Activated T-helper 2 cell treated with anti-CD3 and anti-CD28 coated beads, Interferon-gamma antibody, Interleukin-2, Interleukin-4, amounts not matched to agents 10 μg/mL and 5 μg/mL and 100 μg/mL, durations not matched to agents 14 hours and 24 hours and 36 hours (primary cell): ENCODE results near the gene C1orf226. TPM values are rescaled to one million over a fixed set of nuclear protein-coding genes. Genes with fewer than 3 reads are reported as not detected.

Experiments used
- DNase-seq: peaks from one replicate; pipeline ENCODE4 v3.0.0; 2021; ENCODE audit warnings: low spot score
- H3K27ac Mint-ChIP-seq: one replicate; pipeline ENCODE4 v1.8.0; 2021; ENCODE audit warnings: mixed read lengths
- H3K27me3 Mint-ChIP-seq: one replicate; pipeline ENCODE4 v1.8.0; 2021; ENCODE audit warnings: low read depth, mixed read lengths
- H3K36me3 Mint-ChIP-seq: one replicate; pipeline ENCODE4 v1.8.0; 2021; ENCODE audit warnings: low read depth, mixed read lengths
- H3K4me1 Mint-ChIP-seq: one replicate; pipeline ENCODE4 v1.8.0; 2021; ENCODE audit warnings: low read depth, mixed read lengths
- H3K4me3 Mint-ChIP-seq: one replicate; pipeline ENCODE4 v1.8.0; 2021; ENCODE audit warnings: low read depth, mild to moderate bottlenecking, moderate library complexity, mixed read lengths
- H3K9me3 Mint-ChIP-seq: one replicate; pipeline ENCODE4 v1.8.0; 2021; ENCODE audit warnings: mixed read lengths
- intact Hi-C: fragments of 100-400 bp; cut with micrococcal nuclease; formaldehyde crosslinking; loops from one replicate; pipeline ENCODE4 v1.15.1; 2023
- total RNA-seq: library from RNA; stranded (reverse); gene quantifications from 2 replicates; pipeline ENCODE4 v1.2.3, GENCODE V29; 2022

The C1orf226 gene
- total RNA-seq, 1 donor from 2014 or later: 0.07 TPM

DNA sequence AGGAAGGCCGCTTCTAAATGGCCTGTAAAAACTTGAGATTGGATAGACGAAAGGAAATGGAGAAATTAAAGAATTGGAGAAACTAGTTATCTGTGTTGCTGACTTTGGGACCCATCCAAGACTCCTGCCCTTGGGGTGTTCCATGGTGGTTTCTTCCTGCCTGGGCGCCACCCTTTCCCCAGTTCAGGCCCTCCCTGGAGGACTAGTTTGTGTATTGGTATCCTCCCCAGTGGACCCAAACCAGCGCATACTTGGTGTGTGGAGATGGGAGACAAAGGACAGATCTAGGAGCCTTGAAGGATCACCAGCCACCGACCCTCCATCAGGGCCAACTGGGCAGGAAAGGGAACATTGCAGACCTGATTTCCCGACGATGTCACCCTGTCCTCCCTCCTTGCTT is 12.0 kb upstream of the C1orf226 start:
- H3K4me3 Mint-ChIP-seq: no peak overlapping the region
- H3K4me1 Mint-ChIP-seq: no peaks in the 10 kb centered on the region
- H3K9me3 Mint-ChIP-seq: no peaks in the 10 kb centered on the region
- H3K27me3 Mint-ChIP-seq: no peaks in the 10 kb centered on the region
- H3K27ac Mint-ChIP-seq: no peak overlapping the region
- DNase-seq: no peak
- H3K36me3 Mint-ChIP-seq: no peaks in the 10 kb centered on the region
- intact Hi-C loops: no loop called here

DNA sequence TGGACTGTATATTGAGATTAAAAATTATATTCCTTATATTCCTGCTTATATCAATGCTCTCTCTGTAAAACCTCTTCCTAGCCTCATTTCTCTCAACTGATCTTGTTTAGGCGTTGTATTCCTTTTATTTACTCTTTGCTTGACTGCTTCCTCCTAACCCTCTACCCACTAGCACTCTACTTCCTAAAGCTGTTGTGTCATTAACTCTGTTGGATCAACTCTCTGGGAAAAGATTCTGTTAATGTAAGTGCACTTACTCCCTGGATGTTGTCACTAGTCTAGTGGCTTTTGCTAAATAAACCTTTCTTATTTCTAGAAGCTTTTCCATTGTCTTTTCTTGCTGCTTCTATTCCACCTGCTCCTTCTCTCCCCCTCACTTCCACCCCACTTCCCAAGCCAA is 11.4 kb upstream of the C1orf226 start:
- H3K36me3 Mint-ChIP-seq: no peaks in the 10 kb centered on the region
- H3K9me3 Mint-ChIP-seq: no peaks in the 10 kb centered on the region
- H3K4me3 Mint-ChIP-seq: no peak overlapping the region
- intact Hi-C loops: no loop called here
- DNase-seq: no peak
- H3K27ac Mint-ChIP-seq: no peak overlapping the region
- no peaks in the 10 kb centered on the region for H3K27me3 Mint-ChIP-seq
- no peaks in the 10 kb centered on the region for H3K4me1 Mint-ChIP-seq

DNA sequence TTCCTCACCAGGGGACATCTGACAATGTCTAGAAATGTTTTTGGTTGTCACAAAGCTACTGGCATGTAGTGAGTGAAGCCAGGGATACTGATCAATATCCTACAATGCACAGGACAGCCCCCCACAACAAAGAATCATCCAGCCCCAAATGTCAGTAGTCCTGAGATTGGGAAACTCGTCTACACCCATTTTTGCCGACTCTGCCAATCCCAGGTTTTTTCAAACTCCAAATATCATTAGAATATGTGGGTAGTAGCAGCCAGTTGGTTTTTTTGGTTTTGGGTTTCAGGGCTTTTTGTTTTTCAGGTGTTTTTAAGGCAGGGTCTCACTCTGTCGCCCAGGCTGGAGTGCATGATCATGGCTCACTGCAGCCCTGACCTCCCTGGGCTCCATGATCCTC is 10.8 kb upstream of the C1orf226 start:
- Mint-ChIP-seq H3K27me3 (no peaks in the 10 kb centered on the region), H3K4me3 (no peak overlapping the region), H3K36me3 (no peaks in the 10 kb centered on the region), H3K9me3 (no peaks in the 10 kb centered on the region), H3K27ac (no peak overlapping the region), H3K4me1 (no peaks in the 10 kb centered on the region)
- DNase-seq: no peak
- intact Hi-C loops: no loop called here

DNA sequence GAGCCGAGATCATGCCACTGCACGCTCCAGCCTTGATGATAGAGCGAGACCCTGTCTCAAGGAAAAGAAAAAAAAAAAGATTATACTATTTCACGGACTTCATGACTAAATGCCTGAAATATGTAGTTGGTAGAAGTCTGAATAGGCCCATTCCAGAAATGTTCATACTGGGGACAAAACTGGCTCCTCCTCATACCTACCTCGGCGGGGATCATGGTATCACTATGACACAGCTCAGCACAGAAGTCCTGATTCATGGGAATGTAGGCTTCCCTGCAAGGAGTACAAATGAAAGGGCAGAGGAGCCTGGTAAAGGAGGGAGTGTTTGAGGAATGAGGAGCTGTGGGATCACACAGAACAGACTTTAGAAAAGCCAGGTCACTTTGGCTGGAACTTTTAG is 9.9 kb upstream of the C1orf226 start:
- Mint-ChIP-seq H3K27me3 (no peaks in the 10 kb centered on the region), H3K27ac (no peak overlapping the region), H3K4me1 (no peaks in the 10 kb centered on the region), H3K9me3 (no peaks in the 10 kb centered on the region), H3K36me3 (no peaks in the 10 kb centered on the region), H3K4me3 (no peak overlapping the region)
- intact Hi-C loops: no loop called here
- no peak for DNase-seq

DNA sequence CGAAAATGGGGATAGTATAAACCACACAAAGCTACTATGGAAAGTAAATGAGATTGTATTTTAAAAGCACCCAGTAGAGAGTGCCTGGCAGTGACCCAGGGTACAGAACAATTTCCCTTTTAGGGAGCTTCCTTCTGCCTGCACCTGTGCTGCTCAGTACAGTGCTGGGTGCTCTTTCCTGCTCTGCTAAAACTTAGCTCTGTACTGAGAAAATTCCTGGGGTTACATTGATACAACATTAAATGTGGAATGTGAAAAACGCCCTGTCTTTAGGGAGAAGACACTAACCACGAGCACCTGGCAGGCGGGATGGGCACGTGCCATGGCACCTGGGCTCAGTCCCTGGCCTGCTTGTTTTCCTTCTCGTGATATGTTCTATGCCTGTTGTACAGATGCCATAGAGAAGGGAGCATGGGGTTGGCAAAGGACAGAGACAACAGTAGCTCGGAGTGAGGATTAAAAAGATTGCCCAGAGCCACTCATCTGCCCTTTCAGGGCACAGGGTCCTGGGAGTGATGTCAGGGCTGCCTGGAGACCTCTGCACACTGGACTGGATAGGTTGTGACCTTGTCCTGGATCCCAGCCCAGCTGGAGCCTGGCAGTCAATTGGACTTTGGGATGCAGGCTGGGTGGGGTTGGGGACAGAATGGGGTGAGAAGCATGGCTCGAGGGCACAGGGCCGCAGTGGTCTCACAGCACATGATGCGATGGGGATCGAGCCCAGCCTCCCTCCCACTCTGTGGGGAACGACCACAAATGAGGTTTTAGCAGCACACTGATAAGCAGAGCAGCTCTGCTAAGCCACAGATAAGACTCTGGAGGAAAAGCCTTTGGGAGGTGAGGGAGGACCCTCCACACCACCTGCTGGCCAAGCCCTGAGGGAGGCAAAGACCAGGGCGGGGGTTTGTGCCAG is 9.1 kb upstream of the C1orf226 start:
- Mint-ChIP-seq H3K4me3 (no peak overlapping the region), H3K4me1 (no peaks in the 10 kb centered on the region), H3K27me3 (no peaks in the 10 kb centered on the region)

DNA sequence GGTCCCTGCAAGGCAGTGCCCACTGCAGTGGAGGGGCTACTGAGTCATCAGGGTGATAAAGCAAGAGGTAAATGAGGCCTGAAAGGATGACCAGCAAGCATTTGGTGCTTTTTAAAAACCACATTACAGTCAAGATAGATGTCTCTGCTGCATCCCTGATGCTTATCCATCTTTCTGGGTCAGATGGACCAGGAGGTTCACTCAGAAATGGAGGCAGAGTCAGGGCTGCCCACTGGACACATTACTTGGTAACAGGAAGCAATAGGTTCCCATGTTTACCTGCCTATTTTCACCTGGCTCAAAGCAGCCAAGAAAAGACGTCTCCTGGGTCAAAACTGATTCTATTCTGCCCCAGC is 8.5 kb upstream of the C1orf226 start:
- DNase-seq: no peak
- Mint-ChIP-seq H3K4me3 (no peak overlapping the region), H3K4me1 (no peaks in the 10 kb centered on the region), H3K36me3 (no peaks in the 10 kb centered on the region), H3K27ac (no peak overlapping the region), H3K27me3 (no peaks in the 10 kb centered on the region), H3K9me3 (no peaks in the 10 kb centered on the region)
- intact Hi-C loops: no loop called here

More for the DNA sequence above, 9.1 kb upstream of the C1orf226 start:
- Mint-ChIP-seq H3K36me3 (no peaks in the 10 kb centered on the region), H3K9me3 (no peaks in the 10 kb centered on the region), H3K27ac (no peak overlapping the region)
- no peak for DNase-seq
- intact Hi-C loops: no loop called here

DNA sequence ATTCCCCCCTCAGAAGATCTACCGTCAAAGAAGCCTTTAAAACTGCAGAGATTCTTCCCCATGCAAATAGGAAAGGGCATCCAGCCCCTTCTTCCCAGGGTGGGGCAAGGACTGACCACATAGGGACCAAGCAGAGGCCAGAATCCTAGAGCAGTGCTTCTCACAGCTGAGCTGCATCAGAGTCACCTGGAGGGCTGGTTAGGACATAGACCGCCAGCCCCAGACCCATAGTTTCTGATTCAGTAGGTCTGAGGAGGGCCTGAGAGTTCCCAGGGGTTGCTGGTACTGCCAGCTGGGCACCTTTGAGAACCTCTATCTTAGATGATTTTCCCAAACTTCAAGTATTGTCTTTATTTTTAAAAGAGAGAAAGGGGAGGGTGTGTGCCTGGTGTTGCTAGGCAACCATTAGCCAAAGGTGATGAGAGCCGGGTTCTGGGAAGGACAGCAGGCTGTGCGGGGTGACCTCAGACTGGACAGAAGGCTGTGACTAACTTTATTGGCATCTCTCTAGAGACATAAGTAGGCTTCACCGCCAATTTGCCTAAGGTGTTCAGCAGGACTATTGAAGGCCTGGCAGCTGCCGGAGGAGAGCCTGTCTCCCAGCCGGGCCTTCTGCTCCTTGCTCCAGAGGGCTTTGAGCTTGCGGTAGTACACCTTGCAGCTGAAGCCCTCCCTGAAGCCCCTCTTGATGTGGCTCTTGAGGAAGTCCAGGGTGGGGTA is 7.8 kb upstream of the C1orf226 start:
- no peak for DNase-seq
- Mint-ChIP-seq H3K27ac (no peak overlapping the region), H3K36me3 (no peaks in the 10 kb centered on the region), H3K4me1 (no peaks in the 10 kb centered on the region), H3K27me3 (no peaks in the 10 kb centered on the region), H3K9me3 (no peaks in the 10 kb centered on the region), H3K4me3 (no peak overlapping the region)
- intact Hi-C loops: no loop called here

GRCh38 chr1:162374406-162374805 is 7.1 kb upstream of the C1orf226 start:
- H3K27me3 Mint-ChIP-seq: no peaks in the 10 kb centered on the region
- no peak overlapping the region for H3K27ac Mint-ChIP-seq
- H3K4me3 Mint-ChIP-seq: no peak overlapping the region
- DNase-seq: no peak
- H3K36me3 Mint-ChIP-seq: no peaks in the 10 kb centered on the region
- no peaks in the 10 kb centered on the region for H3K9me3 Mint-ChIP-seq
- no peaks in the 10 kb centered on the region for H3K4me1 Mint-ChIP-seq
- intact Hi-C loops: no loop called here

DNA sequence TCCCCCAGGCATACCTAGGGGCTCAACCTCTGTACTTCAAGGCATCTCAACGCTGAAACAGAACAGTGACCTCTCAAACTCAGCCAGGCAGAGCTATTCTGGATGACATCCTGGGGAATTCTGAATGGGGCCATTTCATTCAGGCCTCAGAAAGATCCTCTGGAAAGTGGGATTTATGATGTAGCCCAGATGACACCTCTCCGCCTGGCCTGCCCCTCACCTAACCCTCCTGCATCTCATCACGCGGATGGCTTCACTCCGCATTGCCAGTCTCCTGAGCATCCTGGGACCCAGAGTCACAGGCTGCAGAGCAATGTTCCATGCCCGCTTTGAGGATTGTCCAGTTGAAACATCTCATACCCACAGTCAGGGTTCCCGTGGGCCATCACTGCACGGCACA is 6.1 kb upstream of the C1orf226 start:
- Mint-ChIP-seq H3K27me3 (peaks cover 2% of the 10 kb centered on the region), H3K4me1 (no peaks in the 10 kb centered on the region)

GRCh38 chr1:162376691-162377090 is 4.8 kb upstream of the C1orf226 start, which contains the start of gene SPATA46:
TSS of gene SPATA46 (minus strand) at chr1:162376854. CDS start at chr1:162376790, 64 bp downstream.
- Mint-ChIP-seq H3K4me1 (no peaks in the 10 kb centered on the region), H3K27ac (no peak within 1 kb of the TSS), H3K9me3 (no peaks in the 10 kb centered on the region), H3K36me3 (no peaks in the 10 kb centered on the region), H3K27me3 (peaks cover 2% of the 10 kb centered on the region), H3K4me3 (no peak within 1 kb of the TSS)
- DNase-seq: no peak
- intact Hi-C loops: no loop called here

More for the DNA sequence above, 6.1 kb upstream of the C1orf226 start:
- Mint-ChIP-seq H3K27ac (no peak overlapping the region), H3K36me3 (no peaks in the 10 kb centered on the region), H3K9me3 (no peaks in the 10 kb centered on the region), H3K4me3 (no peak overlapping the region)
- intact Hi-C loops: no loop called here
- DNase-seq: no peak

DNA sequence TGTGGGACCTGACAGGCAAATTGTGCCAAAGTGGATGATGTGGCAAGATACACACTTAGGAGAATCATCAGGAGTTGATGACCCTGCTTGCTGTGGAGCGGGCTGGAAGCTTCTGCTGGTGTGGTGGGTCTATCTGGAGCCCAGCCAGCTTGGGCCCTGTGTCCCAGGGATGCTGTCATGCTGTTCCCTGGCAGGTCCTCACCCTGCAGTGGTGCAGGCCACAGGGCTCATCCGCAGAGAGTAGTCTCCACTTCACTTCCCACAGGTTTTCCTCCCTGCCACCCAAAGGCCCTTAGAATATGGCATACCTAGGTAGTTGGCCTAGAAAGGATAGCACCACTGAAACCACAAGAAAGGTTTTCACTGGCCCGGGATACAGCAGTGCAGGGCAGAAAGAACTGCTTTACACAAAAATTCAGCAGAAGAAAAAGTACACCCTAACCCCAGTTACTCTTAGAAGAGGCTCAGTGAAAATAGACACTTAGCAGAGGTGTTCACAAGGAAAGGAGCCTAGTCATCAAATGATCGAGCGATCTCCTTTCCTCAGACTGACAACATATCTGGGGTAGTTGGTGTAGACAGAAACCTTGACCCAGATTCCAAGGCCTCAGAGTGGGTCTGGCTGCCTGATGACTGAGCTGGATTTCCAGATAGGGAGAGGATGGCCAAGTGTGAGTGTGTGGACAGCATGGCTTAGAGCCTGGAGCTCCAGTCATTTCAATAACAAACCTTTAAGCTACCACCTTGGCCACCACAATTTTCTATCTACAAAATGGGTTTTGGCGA is 1.3 kb upstream of the C1orf226 start:
- H3K27me3 Mint-ChIP-seq: peaks cover 2% of the 10 kb centered on the region
- H3K9me3 Mint-ChIP-seq: no peaks in the 10 kb centered on the region
- intact Hi-C loops: no loop called here
- no peak for DNase-seq
- H3K4me3 Mint-ChIP-seq: no peak overlapping the region
- H3K27ac Mint-ChIP-seq: no peak overlapping the region
- no peaks in the 10 kb centered on the region for H3K36me3 Mint-ChIP-seq
- no peaks in the 10 kb centered on the region for H3K4me1 Mint-ChIP-seq

DNA sequence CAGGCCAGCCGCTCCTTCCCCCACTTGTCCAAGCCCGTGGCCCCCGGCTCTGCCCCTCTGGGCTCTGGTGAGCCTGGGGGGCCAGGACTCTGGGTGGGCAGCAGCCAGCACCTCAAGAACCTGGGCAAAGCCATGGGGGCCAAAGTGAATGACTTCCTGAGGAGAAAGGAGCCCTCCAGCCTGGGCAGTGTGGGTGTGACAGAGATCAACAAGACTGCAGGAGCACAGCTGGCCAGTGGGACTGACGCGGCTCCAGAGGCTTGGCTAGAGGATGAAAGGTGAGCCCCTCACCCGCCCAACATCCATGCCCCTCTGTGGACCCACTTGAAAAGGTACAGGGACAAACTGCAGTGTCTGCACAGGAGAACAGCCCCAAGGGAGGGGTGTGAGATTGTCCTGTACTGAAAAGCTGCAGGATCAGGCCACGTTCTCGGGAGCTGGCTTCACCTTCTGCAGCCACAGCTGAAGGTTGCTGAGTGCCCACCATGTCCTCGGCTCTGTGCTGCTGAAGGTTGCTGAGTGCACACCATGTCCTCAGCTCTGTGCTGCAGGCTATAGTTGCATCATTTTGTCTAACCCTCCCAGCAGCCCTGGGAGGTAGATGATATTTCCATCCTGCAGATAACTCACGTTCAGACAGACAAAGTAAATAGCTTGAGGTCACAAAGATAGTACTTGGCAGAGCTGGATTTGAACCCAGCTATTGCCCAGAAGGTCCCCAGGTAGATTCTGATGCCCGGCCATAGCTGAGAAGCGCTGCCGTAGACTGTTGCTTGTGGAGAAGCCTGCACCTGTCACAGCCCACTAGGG is 618 bp downstream of the C1orf226 start:
- no peaks in the 10 kb centered on the region for H3K4me1 Mint-ChIP-seq
- DNase-seq: no peak
- H3K9me3 Mint-ChIP-seq: no peaks in the 10 kb centered on the region
- no peaks in the 10 kb centered on the region for H3K36me3 Mint-ChIP-seq
- peaks cover 2% of the 10 kb centered on the region for H3K27me3 Mint-ChIP-seq
- intact Hi-C loops: no loop called here
- H3K4me3 Mint-ChIP-seq: no peak overlapping the region
- H3K27ac Mint-ChIP-seq: no peak overlapping the region
